Measurements from ENCODE around the gene ZNF414.

- TF ChIP-seq EP300 (IDR thresholded peaks at IDR 0.05) = no peak
- no peak for TF ChIP-seq CTCF (IDR thresholded peaks at IDR 0.05)
Measured at GRCh38 chr19:8557642-8558238, 43.8 kb upstream of the ZNF414 start.

Data from tibial nerve (tissue), 4 donors.